H1 (cell line): Measurements from ENCODE around the gene ELOF1. TPM values are rescaled to one million over a fixed set of nuclear protein-coding genes. Genes with fewer than 3 reads are reported as not detected.

ENCODE experiments used
- ASH2L ChIP-seq: fragments of 200-600, 300-600 bp; sonication (generic); IDR thresholded peaks from one replicate; pipeline ENCODE4 v1.7.1; 2017; ENCODE audit warnings: low read length
- ATF3 ChIP-seq: IDR thresholded peaks from 2 replicates; pipeline ENCODE4 v1.6.1; 2011; ENCODE audit warnings: low read depth, mild to moderate bottlenecking, low read length; ENCODE audit not compliant: insufficient read depth
- CBX5 ChIP-seq: fragments of 300-800, 300-1000 bp; sonication (generic); IDR thresholded peaks from 2 replicates; pipeline ENCODE4 v1.7.1; 2016; ENCODE audit warnings: antibody characterized with exemption, low read length, low read depth
- CEBPB ChIP-seq: IDR thresholded peaks from 2 replicates; pipeline ENCODE4 v1.6.1; 2012; ENCODE audit warnings: low read depth, low read length
- CREB1 ChIP-seq: IDR thresholded peaks from 2 replicates; pipeline ENCODE4 v1.6.1; 2012; ENCODE audit warnings: inconsistent platforms
- EP300 ChIP-seq, 2 experiments: IDR thresholded peaks; 1 replicate in 1 of 2; 2 replicates in 1 of 2; pipeline ENCODE4 v1.6.1; 2011 to 2012; ENCODE audit warnings: low read depth in 2 of 2, low read length in 2 of 2, mild to moderate bottlenecking in 2 of 2, borderline replicate concordance in 1 of 2, inconsistent platforms in 1 of 2, moderate library complexity in 1 of 2
- FOSL1 ChIP-seq: IDR thresholded peaks from 2 replicates; pipeline ENCODE4 v1.6.1; 2011; ENCODE audit warnings: mild to moderate bottlenecking, low read depth, low read length, moderate library complexity; ENCODE audit not compliant: insufficient read depth
- HDAC6 ChIP-seq: IDR thresholded peaks from one replicate; pipeline ENCODE4 v1.7.1; 2012; ENCODE audit warnings: low read depth, mild to moderate bottlenecking, inconsistent platforms, low read length, moderate library complexity
- JUN ChIP-seq: IDR thresholded peaks from 2 replicates; pipeline ENCODE4 v1.6.1; 2011; ENCODE audit warnings: low read depth, mild to moderate bottlenecking, improper control_type of control experiment, low read length
- JUND ChIP-seq: IDR thresholded peaks from 2 replicates; pipeline ENCODE4 v1.6.1; 2011; ENCODE audit warnings: mild to moderate bottlenecking, improper control_type of control experiment, low read length
- KDM1A ChIP-seq: fragments of 200-600, 300-600 bp; sonication (generic); IDR thresholded peaks from 2 replicates; pipeline ENCODE4 v1.7.1; 2016; ENCODE audit warnings: mild to moderate bottlenecking, low read length, borderline replicate concordance
- NRF1 ChIP-seq: IDR thresholded peaks from 2 replicates; pipeline ENCODE4 v1.6.1; 2011; ENCODE audit warnings: mild to moderate bottlenecking, low read depth, low read length, improper control_type of control experiment
- POLR2AphosphoS5 ChIP-seq: IDR thresholded peaks from 2 replicates; pipeline ENCODE4 v1.6.1; 2011; ENCODE audit warnings: low read depth, low read length
- POU5F1 ChIP-seq: IDR thresholded peaks from 2 replicates; pipeline ENCODE4 v1.6.1; 2011; ENCODE audit warnings: low read depth, mild to moderate bottlenecking, low read length, moderate library complexity
- RAD21 ChIP-seq, 2 experiments: IDR thresholded peaks in 1 of 2; conservative IDR thresholded peaks in 1 of 2; 2 replicates each; pipeline ENCODE4 v1.6.1; 2011; ENCODE audit warnings: low read depth in 2 of 2, low read length in 2 of 2, improper control_type of control experiment in 1 of 2, inconsistent platforms in 1 of 2, mild to moderate bottlenecking in 1 of 2, moderate library complexity in 1 of 2
- RXRA ChIP-seq: IDR thresholded peaks from 2 replicates; pipeline ENCODE4 v1.6.1; 2011; ENCODE audit warnings: low read depth, mild to moderate bottlenecking, low read length, moderate library complexity; ENCODE audit not compliant: insufficient read depth
- SP1 ChIP-seq: IDR thresholded peaks from 2 replicates; pipeline ENCODE4 v1.6.1; 2011; ENCODE audit warnings: low read depth, low read length
- SP4 ChIP-seq: IDR thresholded peaks from 2 replicates; pipeline ENCODE4 v1.6.1; 2012; ENCODE audit warnings: low read length, inconsistent platforms
- SRF ChIP-seq: IDR thresholded peaks from 2 replicates; pipeline ENCODE4 v1.6.1; 2011; ENCODE audit warnings: mild to moderate bottlenecking, low read depth, low read length, moderate library complexity
- SUZ12 ChIP-seq: fragments of 200-600 bp; sonication (generic); IDR thresholded peaks from 2 replicates; pipeline ENCODE4 v1.6.1; 2012; ENCODE audit warnings: mild to moderate bottlenecking, inconsistent platforms, low read length, moderate library complexity, mixed read lengths
- TBP ChIP-seq: IDR thresholded peaks from 2 replicates; pipeline ENCODE4 v1.6.1; 2011; ENCODE audit warnings: low read depth, low read length, improper control_type of control experiment
- USF2 ChIP-seq: IDR thresholded peaks from 2 replicates; pipeline ENCODE4 v1.6.1; 2011; ENCODE audit warnings: low read length, improper control_type of control experiment
- YY1 ChIP-seq: IDR thresholded peaks from 2 replicates; pipeline ENCODE4 v1.6.1; 2011; ENCODE audit warnings: low read depth, mild to moderate bottlenecking, low read length
- ZNF274 ChIP-seq: IDR thresholded peaks from 2 replicates; pipeline ENCODE4 v1.7.0; 2012; ENCODE audit warnings: low read length, borderline replicate concordance; ENCODE audit errors: extremely low read depth
- polyA plus RNA-seq, 7 experiments: library from polyadenylated mRNA; depleted of rRNA in 3 of 7; stranded (reverse) in 5 of 7; unstranded in 2 of 7; fragments of >200 nt in 5 of 7; fragments of 200-250 nt in 2 of 7; gene quantifications; 1 replicate in 5 of 7; 2 replicates in 1 of 7; 4 replicates in 1 of 7; pipeline versions ENCODE4 v1.2.1 to v1.2.3, GENCODE V29; 2011 to 2013; ENCODE audit warnings: missing spikeins in 2 of 7, mixed read lengths in 2 of 7
- total RNA-seq: library from RNA; stranded (reverse); fragmentation: NEBNext Ultra II Directional; extraction: Animal tissue kit (Norgen Biotek cat#: 25700); gene quantifications from 2 replicates; pipeline ENCODE4 v1.2.1, GENCODE V29; 2021

Gene ELOF1
- total and polyA plus RNA-seq, 2 of the 8 experiments (the other 6 are each of a cell fraction or from before 2014, with no cell fraction given) = 84.2 to 101 TPM

- TF ChIP-seq POLR2AphosphoS5 (peak; percentile 68), SUZ12 (no peak), EP300 (IDR thresholded peaks at IDR 0.05; ENCODE audit: borderline replicate concordance in 1 of 2, low read depth in 2 of 2, low read length in 2 of 2) (no peak), NRF1 (no peak), RAD21 (IDR thresholded peaks at IDR 0.05 in 1 of 2, conservative IDR thresholded peaks at IDR 0.05 in 1 of 2; ENCODE audit: low read depth in 2 of 2, low read length in 2 of 2) (no peak), ASH2L (peak; percentile 90), CEBPB (peak; percentile 41), JUN (no peak), KDM1A (no peak), JUND (no peak), HDAC6 (no peak), CREB1 (no peak), USF2 (no peak), YY1 (peak; percentile 96), SP4 (0 out of 2 replicates have a peak, but pooled peaks have one; percentile 57), ATF3 (no peak), ZNF274 (no peak), SP1 (peak; percentile 76; the same call in 1 of the 2 replicates), TBP (no peak; the same call in 1 of the 2 replicates), SRF (no peak), FOSL1 (no peak), RXRA (no peak), POU5F1 (no peak), CBX5 (no peak)
These were observed 30.3 kb downstream of the ELOF1 start, which contains the start of gene ECSIT (continued) for GRCh38 chr19:11528551-11529341.
